ENCODE measurements around the gene SYT7.

DNA sequence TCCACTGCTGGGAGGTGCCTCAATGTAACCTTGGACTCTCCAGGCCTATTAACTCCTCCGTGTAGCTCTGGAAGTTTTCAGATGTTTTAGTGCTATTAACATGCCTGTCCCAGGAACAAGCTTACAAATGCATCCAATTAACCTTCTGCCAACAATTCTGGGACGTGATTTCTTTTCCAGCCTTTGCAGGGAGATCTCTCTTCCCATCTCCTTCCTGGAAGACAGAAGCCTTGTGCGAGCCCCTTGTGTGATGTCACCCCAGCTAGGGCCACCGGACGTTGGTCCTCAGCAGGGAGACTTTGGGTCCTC lies 47.7 kb upstream of the SYT7 start:
- TF ChIP-seq, protein P1, sequence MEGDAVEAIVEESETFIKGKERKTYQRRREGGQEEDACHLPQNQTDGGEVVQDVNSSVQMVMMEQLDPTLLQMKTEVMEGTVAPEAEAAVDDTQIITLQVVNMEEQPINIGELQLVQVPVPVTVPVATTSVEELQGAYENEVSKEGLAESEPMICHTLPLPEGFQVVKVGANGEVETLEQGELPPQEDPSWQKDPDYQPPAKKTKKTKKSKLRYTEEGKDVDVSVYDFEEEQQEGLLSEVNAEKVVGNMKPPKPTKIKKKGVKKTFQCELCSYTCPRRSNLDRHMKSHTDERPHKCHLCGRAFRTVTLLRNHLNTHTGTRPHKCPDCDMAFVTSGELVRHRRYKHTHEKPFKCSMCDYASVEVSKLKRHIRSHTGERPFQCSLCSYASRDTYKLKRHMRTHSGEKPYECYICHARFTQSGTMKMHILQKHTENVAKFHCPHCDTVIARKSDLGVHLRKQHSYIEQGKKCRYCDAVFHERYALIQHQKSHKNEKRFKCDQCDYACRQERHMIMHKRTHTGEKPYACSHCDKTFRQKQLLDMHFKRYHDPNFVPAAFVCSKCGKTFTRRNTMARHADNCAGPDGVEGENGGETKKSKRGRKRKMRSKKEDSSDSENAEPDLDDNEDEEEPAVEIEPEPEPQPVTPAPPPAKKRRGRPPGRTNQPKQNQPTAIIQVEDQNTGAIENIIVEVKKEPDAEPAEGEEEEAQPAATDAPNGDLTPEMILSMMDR (IDR thresholded peaks at IDR 0.05): no peak
- TF ChIP-seq POLR2A (IDR thresholded peaks at IDR 0.05): no peak

All from lower leg skin (tissue), 3 donors.